HepG2 (cell line): Measurements from ENCODE around the gene ZC3H8. TPM values are rescaled to one million over a fixed set of nuclear protein-coding genes. Genes with fewer than 3 reads are reported as not detected.

Source experiments
- ATAC-seq: fragments of 200-7000 bp; cut with Tn5 transposase; 3 replicates; pipeline ENCODE4 v1.9.1; 2020; ENCODE audit warnings: mild to moderate bottlenecking, moderate library complexity
- BruUV-seq: library from RNA; stranded (reverse); fragments of 400-500 nt; replicated peaks from 2 replicates; lab custom pipeline; 2021; lab: Mats Ljungman, UMichigan
- CTCF ChIA-PET: fragments of 300-600 bp; formaldehyde crosslinking; extraction: SDS; loops from one replicate; lab custom pipeline; 2021; ENCODE audit warnings: low total read pairs, inconsistent platforms, low intra/inter-chr PET ratio; lab: Yijun Ruan, JAX
- POLR2A ChIA-PET: fragments of 350-600 bp; sonication (Branson Sonifier 250); formaldehyde crosslinking; loops from one replicate; lab custom pipeline; 2020; ENCODE audit warnings: antibody characterized with exemption, inconsistent platforms; lab: Yijun Ruan, JAX
- DNase-seq: peaks from one replicate; pipeline ENCODE4 v3.0.0-alpha.2; 2015; ENCODE audit warnings: low spot score
- FAIRE-seq: peaks from 3 replicates; lab custom pipeline; 2011; peaks lifted over from hg19 to GRCh38; lab: Jason Lieb, UNC
- H2AFZ ChIP-seq: one replicate; pipeline ENCODE4 v1.6.1; 2011; ENCODE audit warnings: low read length, inconsistent platforms
- H3K27ac ChIP-seq: fragments of 300-600 bp; 3 replicates; pipeline ENCODE4 v1.8.0; 2011; ENCODE audit warnings: mixed run types, mild to moderate bottlenecking, mixed read lengths, low read length, inconsistent platforms; ENCODE audit not compliant: insufficient read depth; ENCODE audit errors: extremely low read length
- H3K27me3 ChIP-seq, 2 experiments: fragments of 200-600 bp in 1 of 2; 2 replicates in 1 of 2; 3 replicates in 1 of 2; pipeline versions ENCODE4 v1.6.0 to v1.8.0; 2011; ENCODE audit warnings: low read length in 2 of 2, mild to moderate bottlenecking in 2 of 2, moderate library complexity in 2 of 2, inconsistent platforms in 1 of 2; ENCODE audit not compliant: insufficient read depth in 2 of 2, control insufficient read depth in 1 of 2
- H3K36me3 ChIP-seq, 2 experiments: fragments of 200-600 bp in 1 of 2; replicated peaks in 1 of 2; 2 replicates in 1 of 2; 3 replicates in 1 of 2; pipeline versions ENCODE4 v1.5.1 to v1.8.0; 2011; ENCODE audit warnings: low read length in 2 of 2, inconsistent platforms in 1 of 2; ENCODE audit not compliant: insufficient read depth in 2 of 2, control insufficient read depth in 1 of 2
- H3K4me1 ChIP-seq: 2 replicates; pipeline ENCODE4 v1.5.1; 2012; ENCODE audit warnings: low read length, inconsistent platforms; ENCODE audit not compliant: insufficient read depth
- H3K4me2 ChIP-seq: 2 replicates; pipeline ENCODE4 v1.6.0; 2011; ENCODE audit warnings: low read depth, low read length, inconsistent platforms
- H3K4me3 ChIP-seq, 3 experiments: fragments of 200-600 bp in 1 of 3; sonication (generic), shearing (Covaris generic) in 1 of 3; replicated peaks in 1 of 3; 2 replicates each; pipeline ENCODE4 v1.5.1; 2011 to 2016; ENCODE audit warnings: low read length in 3 of 3, inconsistent platforms in 2 of 3, low read depth in 2 of 3, mild to moderate bottlenecking in 2 of 3, control low read depth in 1 of 3, mixed read lengths in 1 of 3; ENCODE audit not compliant: insufficient read depth in 1 of 3
- H3K79me2 ChIP-seq: one replicate; pipeline ENCODE4 v1.6.1; 2011; ENCODE audit warnings: low read length, inconsistent platforms; ENCODE audit not compliant: insufficient read depth
- H3K9ac ChIP-seq: 2 replicates; pipeline ENCODE4 v1.6.0; 2011; ENCODE audit warnings: mild to moderate bottlenecking, low read depth, low read length, inconsistent platforms; ENCODE audit not compliant: insufficient read depth
- H3K9me3 ChIP-seq: 2 replicates; pipeline ENCODE4 v1.5.1; 2012; ENCODE audit warnings: mild to moderate bottlenecking, low read length
- H4K20me1 ChIP-seq: 2 replicates; pipeline ENCODE4 v1.6.0; 2011; ENCODE audit warnings: inconsistent platforms, mild to moderate bottlenecking, low read length, moderate library complexity; ENCODE audit not compliant: insufficient read depth
- AHDC1 ChIP-seq: sonication (generic); formaldehyde crosslinking; IDR thresholded peaks from 2 replicates; pipeline ENCODE4 v1.5.1; 2020; ENCODE audit warnings: mild to moderate bottlenecking, missing genetic modification reagents, borderline replicate concordance
- HES4 ChIP-seq: sonication (generic); formaldehyde crosslinking; IDR thresholded peaks from 2 replicates; pipeline ENCODE4 v1.9.0; 2021; ENCODE audit warnings: mild to moderate bottlenecking, missing genetic modification reagents, borderline replicate concordance
- MAFF ChIP-seq: IDR thresholded peaks from 2 replicates; pipeline ENCODE4 v1.6.1; 2011; ENCODE audit warnings: low read depth, low read length, improper control_type of control experiment
- MAFK ChIP-seq, 2 experiments: IDR thresholded peaks in 1 of 2; conservative IDR thresholded peaks in 1 of 2; 2 replicates each; pipeline ENCODE4 v1.6.1; 2011; ENCODE audit warnings: improper control_type of control experiment in 2 of 2, low read length in 2 of 2
- NRL ChIP-seq: sonication (generic); formaldehyde crosslinking; IDR thresholded peaks from 2 replicates; pipeline ENCODE4 v1.5.0; 2020; ENCODE audit warnings: missing genetic modification reagents, mild to moderate bottlenecking, moderate library complexity, borderline replicate concordance
- PTBP1 ChIP-seq: fragments of 200-400 bp; formaldehyde crosslinking; IDR thresholded peaks from 2 replicates; pipeline ENCODE4 v1.6.1; 2018; ENCODE audit warnings: low read length, low read depth; ENCODE audit not compliant: poor library complexity, severe bottlenecking
- ZNF512 ChIP-seq: sonication (generic); formaldehyde crosslinking; IDR thresholded peaks from 2 replicates; pipeline ENCODE4 v1.4.0; 2020; ENCODE audit warnings: mild to moderate bottlenecking, missing genetic modification reagents
- WGBS: methylation state at CpG from one replicate; pipeline ENCODE4 v1.1.6; 2017; ENCODE audit warnings: low lambda C conversion rate; 5-methylcytosine and 5-hydroxymethylcytosine counted together
- in situ Hi-C: cut with HindIII; loops from 2 replicates; pipeline ENCODE4 v1.10.0; 2017; ENCODE audit warnings: low pct_unique_long_range_greater_than_20kb; ENCODE audit not compliant: extremely low pct_ligation_motif_present
- intact Hi-C: fragments of 100-400 bp; cut with micrococcal nuclease; formaldehyde crosslinking; loops from one replicate; pipeline ENCODE4 v1.10.0; 2022; ENCODE audit not compliant: unreplicated experiment
- polyA plus RNA-seq, 8 experiments: library from polyadenylated mRNA; depleted of rRNA in 3 of 8; stranded (reverse) in 7 of 8; unstranded in 1 of 8; fragments of >200 nt; fragmentation: Illumina TruSeq in 4 of 8; extraction: Trizol in 4 of 8; gene quantifications; 2 replicates each; pipeline versions ENCODE4 v1.2.1 to v1.2.3, GENCODE V29; 2011 to 2016; ENCODE audit warnings: low read depth in 4 of 8, missing spikeins in 1 of 8, mixed read lengths in 1 of 8; ENCODE audit not compliant: insufficient read depth in 1 of 8
- total RNA-seq, 5 experiments: library from RNA; depleted of rRNA; stranded (reverse); fragments of >200 nt; fragmentation: Illumina TruSeq; extraction: Trizol; gene quantifications; 2 replicates each; pipeline ENCODE4 v1.2.3, GENCODE V29; 2016; ENCODE audit warnings: low read depth in 1 of 5

ZC3H8 gene
- total and polyA plus RNA-seq, 2 of the 13 experiments (the other 11 are each of a cell fraction or from before 2014, with no cell fraction given) = 4.5 to 17.0 TPM

GRCh38 chr2:112175958-112176573 is 78.8 kb downstream of the ZC3H8 start:
- TF ChIP-seq MAFF (peak; percentile 93), NRL (CRISPR knock-in tag) (no peak), MAFK (conservative IDR thresholded peaks at IDR 0.05 in 1 of 2, IDR thresholded peaks at IDR 0.05 in 1 of 2; ENCODE audit: low read length in 2 of 2) (peak; percentile 95 to 96), HES4 (CRISPR knock-in tag) (no peak)
- 84% methylated on average over 7 of the region's 7 CpGs for WGBS
- ChIA-PET CTCF (no interaction called here), POLR2A (interaction anchor here (0.6 kb wide), 1 partner anchor 257 kb away, joined by 3 read pairs; the partner anchor contains the start of gene RGPD8)
- in situ Hi-C loops (no loop called here), intact Hi-C loops (loop anchor here (2.0 kb wide), 1 partner anchor 25 kb away; no protein-coding TSS in a partner anchor)
- Histone ChIP-seq H3K36me3 (no peaks in the 10 kb centered on the region), H2AFZ (no peak overlapping the region), H3K9ac (no peak overlapping the region), H3K27me3 (no peaks in the 10 kb centered on the region), H3K4me1 (peaks cover 21% of the 10 kb centered on the region), H4K20me1 (no peaks in the 10 kb centered on the region), H3K4me3 (no peak overlapping the region), H3K27ac (no peak overlapping the region), H3K9me3 (no peaks in the 10 kb centered on the region), H3K79me2 (no peaks in the 10 kb centered on the region), H3K4me2 (no peak overlapping the region)
- no peak for FAIRE-seq
- no peak for ATAC-seq
- BruUV-seq = no TSS peak
- DNase-seq = no peak

- no peak for FAIRE-seq
- H3K9me3 ChIP-seq = no peaks in the 10 kb centered on the region
- H3K79me2 ChIP-seq = no peaks in the 10 kb centered on the region
- no peak overlapping the region for H3K4me2 ChIP-seq
- ChIA-PET POLR2A (interaction anchor here (0.6 to 1.0 kb wide), 2 partner anchors 12 to 258 kb away, joined by 3 read pairs; partner anchors contain the start of gene RGPD8), CTCF (no interaction called here)
- no peaks in the 10 kb centered on the region for H3K36me3 ChIP-seq
- no peak overlapping the region for H2AFZ ChIP-seq
- intact Hi-C loops (loop anchor here (2.0 kb wide), 1 partner anchor 25 kb away; no protein-coding TSS in a partner anchor), in situ Hi-C loops (no loop called here)
- H3K4me1 ChIP-seq = peaks cover 28% of the 10 kb centered on the region
- BruUV-seq = no TSS peak
- ATAC-seq = no peak
- no peaks in the 10 kb centered on the region for H4K20me1 ChIP-seq
- 89% methylated on average over 3 of the region's 3 CpGs for WGBS
- no peaks in the 10 kb centered on the region for H3K27me3 ChIP-seq
- H3K27ac ChIP-seq = no peak overlapping the region
- no peak overlapping the region for H3K4me3 ChIP-seq
- no peak overlapping the region for H3K9ac ChIP-seq
- no peak for DNase-seq
- TF ChIP-seq PTBP1 = no peak
- no peak for TF ChIP-seq AHDC1 (CRISPR knock-in tag)
- no peak for TF ChIP-seq ZNF512 (CRISPR knock-in tag)
Measured at GRCh38 chr2:112175333-112175732, 79.5 kb downstream of the ZC3H8 start.
